ENCODE results near the gene UBR3. TPM values are rescaled to one million over a fixed set of nuclear protein-coding genes. Genes with fewer than 3 reads are reported as not detected.

Gene UBR3
- total and polyA plus RNA-seq, 2 of the 4 experiments (the other 2 are of a cell fraction), result 10.0 to 33.9 TPM

GRCh38 chr2:170123593-170123992, 296.3 kb downstream of the UBR3 start:
- BruUV-seq (replicated peaks), result no TSS peak
- H3K27ac ChIP-seq (ENCODE audit: insufficient read depth, low read length), result no peak overlapping the region
- intact Hi-C loops (cut with micrococcal nuclease) (no loop called here), dilution Hi-C loops (cut with HindIII; ENCODE audit: low sequenced_read_pairs, unreplicated experiment) (no loop called here), in situ Hi-C loops (cut with MboI; ENCODE audit: low sequenced_read_pairs) (no loop called here)
- no peaks in the 10 kb centered on the region; the same call in 1 of the 2 replicates for H3K9me3 ChIP-seq (ENCODE audit: control insufficient read depth, insufficient read depth, low read length)
- no peak overlapping the region for H3K18ac ChIP-seq (ENCODE audit: low read depth, low read length)
- peaks cover 5% of the 10 kb centered on the region for H3K4me1 ChIP-seq (ENCODE audit: control insufficient read depth, insufficient read depth, low read length)
- H4K5ac ChIP-seq (ENCODE audit: low read depth, low read length), result no peak overlapping the region
- peaks cover 9% of the 10 kb centered on the region; the same call in 1 of the 2 replicates for H3K9me1 ChIP-seq (ENCODE audit: insufficient read depth, low read length)
- peak overlapping the region; percentile 66; the same call in 1 of the 2 replicates for H2BK20ac ChIP-seq (ENCODE audit: low read depth, low read length)
- peak overlapping the region; percentile 75; the same call in 1 of the 2 replicates for H3K23ac ChIP-seq (ENCODE audit: low read depth, low read length)
- H4K91ac ChIP-seq (ENCODE audit: insufficient read depth, low read depth, low read length), result peak overlapping the region; percentile 60
- peak overlapping the region; percentile 58 for H2AK9ac ChIP-seq (replicated peaks; ENCODE audit: low read depth, low read length, poor library complexity)
- H3K4me2 ChIP-seq (ENCODE audit: low read depth, low read length), result no peak overlapping the region
- H3K56ac ChIP-seq (ENCODE audit: extremely low read depth, insufficient read depth, low read length), result no peak overlapping the region
- H2BK15ac ChIP-seq (ENCODE audit: low read depth, low read length), result peak overlapping the region; percentile 20; the same call in 1 of the 3 replicates
- peak overlapping the region; percentile 83; the same call in 1 of the 2 replicates for H2AK5ac ChIP-seq (ENCODE audit: low read depth, low read length)
- no CpG with 5 or more reads among the region's 2 CpGs for WGBS, 2 experiments (ENCODE audit: extremely low coverage in 2 of 2, insufficient read length in 1 of 2)
- TF ChIP-seq RFX5 (IDR thresholded peaks at IDR 0.05; ENCODE audit: low read depth, low read length), result no peak
- TF ChIP-seq SMC3 (IDR thresholded peaks at IDR 0.05; ENCODE audit: low read depth, low read length), result no peak
- TF ChIP-seq, protein P1, sequence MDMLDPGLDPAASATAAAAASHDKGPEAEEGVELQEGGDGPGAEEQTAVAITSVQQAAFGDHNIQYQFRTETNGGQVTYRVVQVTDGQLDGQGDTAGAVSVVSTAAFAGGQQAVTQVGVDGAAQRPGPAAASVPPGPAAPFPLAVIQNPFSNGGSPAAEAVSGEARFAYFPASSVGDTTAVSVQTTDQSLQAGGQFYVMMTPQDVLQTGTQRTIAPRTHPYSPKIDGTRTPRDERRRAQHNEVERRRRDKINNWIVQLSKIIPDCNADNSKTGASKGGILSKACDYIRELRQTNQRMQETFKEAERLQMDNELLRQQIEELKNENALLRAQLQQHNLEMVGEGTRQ (IDR thresholded peaks at IDR 0.05; ENCODE audit: low read depth, low read length), result 0 out of 2 replicates have a peak, but pooled peaks have one; percentile 9
- no peak for TF ChIP-seq MAZ (IDR thresholded peaks at IDR 0.05; ENCODE audit: borderline replicate concordance, low read depth, low read length)
- TF ChIP-seq RAD21 (IDR thresholded peaks at IDR 0.05; ENCODE audit: low read length), result no peak
- TF ChIP-seq, protein P2, sequence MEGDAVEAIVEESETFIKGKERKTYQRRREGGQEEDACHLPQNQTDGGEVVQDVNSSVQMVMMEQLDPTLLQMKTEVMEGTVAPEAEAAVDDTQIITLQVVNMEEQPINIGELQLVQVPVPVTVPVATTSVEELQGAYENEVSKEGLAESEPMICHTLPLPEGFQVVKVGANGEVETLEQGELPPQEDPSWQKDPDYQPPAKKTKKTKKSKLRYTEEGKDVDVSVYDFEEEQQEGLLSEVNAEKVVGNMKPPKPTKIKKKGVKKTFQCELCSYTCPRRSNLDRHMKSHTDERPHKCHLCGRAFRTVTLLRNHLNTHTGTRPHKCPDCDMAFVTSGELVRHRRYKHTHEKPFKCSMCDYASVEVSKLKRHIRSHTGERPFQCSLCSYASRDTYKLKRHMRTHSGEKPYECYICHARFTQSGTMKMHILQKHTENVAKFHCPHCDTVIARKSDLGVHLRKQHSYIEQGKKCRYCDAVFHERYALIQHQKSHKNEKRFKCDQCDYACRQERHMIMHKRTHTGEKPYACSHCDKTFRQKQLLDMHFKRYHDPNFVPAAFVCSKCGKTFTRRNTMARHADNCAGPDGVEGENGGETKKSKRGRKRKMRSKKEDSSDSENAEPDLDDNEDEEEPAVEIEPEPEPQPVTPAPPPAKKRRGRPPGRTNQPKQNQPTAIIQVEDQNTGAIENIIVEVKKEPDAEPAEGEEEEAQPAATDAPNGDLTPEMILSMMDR (conservative IDR thresholded peaks at IDR 0.05; ENCODE audit: low read depth, low read length), result no peak
- TF ChIP-seq, protein P3, sequence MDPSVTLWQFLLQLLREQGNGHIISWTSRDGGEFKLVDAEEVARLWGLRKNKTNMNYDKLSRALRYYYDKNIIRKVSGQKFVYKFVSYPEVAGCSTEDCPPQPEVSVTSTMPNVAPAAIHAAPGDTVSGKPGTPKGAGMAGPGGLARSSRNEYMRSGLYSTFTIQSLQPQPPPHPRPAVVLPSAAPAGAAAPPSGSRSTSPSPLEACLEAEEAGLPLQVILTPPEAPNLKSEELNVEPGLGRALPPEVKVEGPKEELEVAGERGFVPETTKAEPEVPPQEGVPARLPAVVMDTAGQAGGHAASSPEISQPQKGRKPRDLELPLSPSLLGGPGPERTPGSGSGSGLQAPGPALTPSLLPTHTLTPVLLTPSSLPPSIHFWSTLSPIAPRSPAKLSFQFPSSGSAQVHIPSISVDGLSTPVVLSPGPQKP (IDR thresholded peaks at IDR 0.05; ENCODE audit: borderline replicate concordance, low read depth, low read length), result no peak
- no peak for TF ChIP-seq CEBPB (IDR thresholded peaks at IDR 0.05; ENCODE audit: low read depth, low read length)
- H2BK120ac ChIP-seq (ENCODE audit: low read depth, low read length), result peak overlapping the region; percentile 93
- no peaks in the 10 kb centered on the region for H3K27me3 ChIP-seq (ENCODE audit: control insufficient read depth, insufficient read depth, low read length)
- ChIA-PET CTCF (no interaction called here), POLR2A (ENCODE audit: unreplicated experiment) (no interaction called here)
- peak overlapping the region; percentile 78 for H2AFZ ChIP-seq (replicated peaks; ENCODE audit: low read length, poor library complexity)
- H3K4ac ChIP-seq (ENCODE audit: low read depth, low read length), result peak overlapping the region; percentile 80
- no peak overlapping the region for H3K4me3 ChIP-seq (ENCODE audit: insufficient read depth, low read depth, low read length)
- DNase-seq, result peak; percentile 27
- no peaks in the 10 kb centered on the region for H3K36me3 ChIP-seq (ENCODE audit: control insufficient read depth, insufficient read depth, low read length)
- H4K20me1 ChIP-seq (ENCODE audit: insufficient read depth, low read length), result no peaks in the 10 kb centered on the region
- H4K8ac ChIP-seq (ENCODE audit: low read depth in 2 of 2, low read length in 2 of 2), result peak overlapping the region in 1 of 2 experiments; percentile 73; a peak in 1 of 4 replicates
- peak overlapping the region; percentile 67; the same call in 1 of the 2 replicates for H3K14ac ChIP-seq (replicated peaks; ENCODE audit: low read depth, low read length)
- H2BK5ac ChIP-seq (ENCODE audit: low read depth, low read length, poor library complexity, severe bottlenecking), result peak overlapping the region; percentile 17
- no peak overlapping the region for H3K9ac ChIP-seq (ENCODE audit: low read depth, low read length)
- peak; percentile 30; the same call in 1 of the 2 replicates for ATAC-seq (ENCODE audit: low read depth)
- H3K79me1 ChIP-seq (ENCODE audit: low read depth in 1 of 2, low read length in 2 of 2), result no peaks in the 10 kb centered on the region
